NCI-H2107 (cell line): ENCODE measurements around the gene AIF1.

ENCODE experiments used
- DNase-seq: peaks from one replicate; lab custom pipeline; 2025; lab: John Stamatoyannopoulos, UW

AIF1 gene

DNA sequence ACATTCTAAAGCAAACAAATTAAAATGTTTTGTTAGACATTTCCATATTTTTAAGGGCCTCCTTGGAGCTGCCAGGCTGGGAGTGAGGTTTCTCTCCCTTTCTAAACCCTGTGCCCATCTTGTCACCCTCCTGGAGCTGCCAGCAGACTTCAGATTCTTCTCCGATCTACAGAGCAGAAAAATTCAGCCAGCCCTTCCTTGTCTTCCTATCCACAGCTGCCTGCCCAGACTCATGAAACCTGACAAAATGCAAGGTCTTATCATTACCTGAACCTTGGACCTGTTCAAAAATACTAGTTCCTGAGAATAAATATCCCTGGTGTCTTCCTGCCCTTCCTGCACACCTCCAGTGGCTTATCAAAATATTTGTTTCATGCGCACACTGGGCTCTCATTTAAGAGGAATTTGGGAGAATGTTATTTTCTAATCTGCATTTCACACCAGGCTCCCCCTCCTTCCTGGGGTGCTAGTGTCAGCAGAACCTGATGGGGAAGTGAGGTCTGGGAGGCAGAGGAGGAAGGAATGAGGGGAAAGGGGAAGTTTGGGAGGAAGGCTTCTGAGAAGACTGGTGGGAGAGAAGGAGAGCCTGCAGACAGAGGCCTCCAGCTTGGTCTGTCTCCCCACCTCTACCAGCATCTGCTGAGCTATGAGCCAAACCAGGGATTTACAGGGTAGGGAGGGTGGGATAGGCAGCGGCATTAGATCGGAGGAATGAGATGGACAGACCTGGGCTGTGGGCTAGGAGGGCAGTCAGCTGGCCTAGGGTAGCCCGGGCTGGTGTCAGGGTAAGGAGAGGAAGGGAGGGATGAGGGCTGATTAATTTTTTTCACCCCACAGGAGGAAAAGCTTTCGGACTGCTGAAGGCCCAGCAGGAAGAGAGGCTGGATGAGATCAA lies at the start of gene AIF1:
TSS of gene AIF1 (plus strand) at position 551 of the 895 bp plus-strand sequence. CDS start at position 647, 96 bp downstream.
- no peak for DNase-seq

DNA sequence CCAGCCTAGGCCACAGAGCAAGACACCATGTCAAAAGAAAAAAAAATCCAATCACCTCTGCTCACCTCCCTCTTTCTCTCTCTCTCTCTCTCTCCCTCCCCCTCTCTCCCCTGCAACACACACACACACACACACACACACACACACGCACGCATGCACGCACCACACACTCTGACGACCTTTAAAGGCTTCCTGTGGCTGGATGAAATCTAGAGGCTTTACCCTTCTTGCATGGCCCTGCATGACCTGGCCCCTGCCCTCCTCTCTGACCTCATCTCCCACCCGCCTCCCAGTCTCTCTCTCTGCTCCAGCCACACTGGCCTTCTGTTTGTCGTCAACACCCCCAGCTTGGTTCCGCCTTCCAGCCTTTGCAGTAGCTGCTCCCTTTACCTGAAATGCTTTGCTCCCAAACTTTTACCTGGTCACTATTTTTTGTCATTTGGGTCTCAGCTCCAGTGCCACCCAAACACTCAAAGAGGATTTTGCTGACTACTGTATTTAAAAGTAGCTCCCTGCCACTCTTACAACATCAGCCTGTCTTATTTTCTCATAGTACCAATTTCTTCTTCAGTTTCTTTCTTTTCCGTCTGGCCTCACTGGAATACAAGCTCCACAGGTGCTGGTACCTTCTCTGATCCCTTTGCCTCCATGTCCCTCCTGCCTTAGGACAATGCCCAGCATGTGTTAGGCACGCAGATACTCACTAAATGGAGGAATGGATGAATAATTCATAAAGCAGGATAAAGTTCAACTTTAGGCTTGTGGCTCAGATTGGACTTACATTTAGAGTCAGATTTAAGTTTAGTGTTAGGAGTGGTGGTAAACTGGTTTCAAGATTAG lies 47.3 kb upstream of the AIF1 start:
- DNase-seq, result no peak

DNA sequence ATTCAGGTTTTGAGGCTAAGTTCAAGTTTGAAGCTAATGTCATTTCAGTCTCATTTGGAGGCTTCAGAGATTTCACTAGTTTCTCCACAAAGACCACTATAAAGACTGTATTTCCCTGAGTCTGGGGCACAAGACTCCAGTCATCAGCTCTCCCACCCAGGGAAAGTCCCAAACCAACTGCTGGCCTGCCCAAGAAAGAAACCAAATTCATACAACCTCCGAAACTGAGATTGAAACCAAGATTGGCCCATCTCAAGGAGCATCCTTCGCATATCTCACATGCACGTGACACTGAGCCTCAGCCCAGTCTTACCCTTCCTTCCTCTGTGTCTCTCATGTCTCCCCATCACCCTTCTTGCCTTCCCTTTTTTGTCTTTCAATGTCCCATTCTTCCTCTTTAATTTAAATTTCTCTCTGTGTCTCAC lies 46.5 kb upstream of the AIF1 start:
- no peak for DNase-seq

DNA sequence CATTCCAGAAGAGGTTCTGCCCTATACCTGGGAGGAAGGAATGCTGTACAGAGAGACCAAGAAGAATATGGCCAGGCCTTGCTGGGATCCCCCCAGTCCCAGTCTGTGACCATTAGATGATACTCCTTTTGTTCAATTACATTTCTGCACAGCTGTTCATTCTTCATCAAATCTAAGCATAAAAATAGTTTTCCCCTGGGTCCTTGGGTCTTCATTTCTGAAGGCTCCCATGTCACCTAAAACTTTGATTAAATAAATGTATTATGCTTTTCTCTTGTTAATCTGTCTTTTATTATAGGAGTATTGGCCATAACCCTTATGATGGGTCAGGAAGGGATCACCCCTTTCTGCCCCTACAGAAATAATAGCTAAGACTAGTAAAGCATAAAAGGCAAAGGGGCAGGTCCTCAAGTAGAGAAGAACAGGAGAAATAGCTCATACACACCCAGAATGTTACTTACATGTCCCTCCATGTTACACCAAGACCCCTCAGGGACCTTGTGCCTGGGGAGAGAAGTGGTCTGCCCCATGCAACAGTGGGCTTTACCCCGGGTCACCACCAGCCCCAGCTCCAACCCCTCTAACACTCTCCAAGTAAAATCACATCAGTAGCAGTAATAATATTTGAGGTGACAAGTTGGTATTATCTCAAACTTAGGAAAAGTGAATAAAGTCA lies 45.0 kb upstream of the AIF1 start:
- DNase-seq, result no peak

DNA sequence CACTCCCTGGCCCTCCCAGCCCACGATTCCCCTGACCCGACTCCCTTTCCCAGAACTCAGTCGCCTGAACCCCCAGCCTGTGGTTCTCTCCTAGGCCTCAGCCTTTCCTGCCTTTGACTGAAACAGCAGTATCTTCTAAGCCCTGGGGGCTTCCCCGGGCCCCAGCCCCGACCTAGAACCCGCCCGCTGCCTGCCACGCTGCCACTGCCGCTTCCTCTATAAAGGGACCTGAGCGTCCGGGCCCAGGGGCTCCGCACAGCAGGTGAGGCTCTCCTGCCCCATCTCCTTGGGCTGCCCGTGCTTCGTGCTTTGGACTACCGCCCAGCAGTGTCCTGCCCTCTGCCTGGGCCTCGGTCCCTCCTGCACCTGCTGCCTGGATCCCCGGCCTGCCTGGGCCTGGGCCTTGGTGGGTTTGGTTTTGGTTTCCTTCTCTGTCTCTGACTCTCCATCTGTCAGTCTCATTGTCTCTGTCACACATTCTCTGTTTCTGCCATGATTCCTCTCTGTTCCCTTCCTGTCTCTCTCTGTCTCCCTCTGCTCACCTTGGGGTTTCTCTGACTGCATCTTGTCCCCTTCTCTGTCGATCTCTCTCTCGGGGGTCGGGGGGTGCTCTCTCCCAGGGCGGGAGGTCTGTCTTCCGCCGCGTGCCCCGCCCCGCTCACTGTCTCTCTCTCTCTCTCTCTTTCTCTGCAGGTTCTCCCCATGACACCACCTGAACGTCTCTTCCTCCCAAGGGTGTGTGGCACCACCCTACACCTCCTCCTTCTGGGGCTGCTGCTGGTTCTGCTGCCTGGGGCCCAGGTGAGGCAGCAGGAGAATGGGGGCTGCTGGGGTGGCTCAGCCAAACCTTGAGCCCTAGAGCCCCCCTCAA lies 42.8 kb upstream of the AIF1 start, which contains the start of gene LTA:
TSS of gene LTA (plus strand) at position 249 of the 871 bp plus-strand sequence. CDS start at position 703, 454 bp downstream.
- no peak for DNase-seq

DNA sequence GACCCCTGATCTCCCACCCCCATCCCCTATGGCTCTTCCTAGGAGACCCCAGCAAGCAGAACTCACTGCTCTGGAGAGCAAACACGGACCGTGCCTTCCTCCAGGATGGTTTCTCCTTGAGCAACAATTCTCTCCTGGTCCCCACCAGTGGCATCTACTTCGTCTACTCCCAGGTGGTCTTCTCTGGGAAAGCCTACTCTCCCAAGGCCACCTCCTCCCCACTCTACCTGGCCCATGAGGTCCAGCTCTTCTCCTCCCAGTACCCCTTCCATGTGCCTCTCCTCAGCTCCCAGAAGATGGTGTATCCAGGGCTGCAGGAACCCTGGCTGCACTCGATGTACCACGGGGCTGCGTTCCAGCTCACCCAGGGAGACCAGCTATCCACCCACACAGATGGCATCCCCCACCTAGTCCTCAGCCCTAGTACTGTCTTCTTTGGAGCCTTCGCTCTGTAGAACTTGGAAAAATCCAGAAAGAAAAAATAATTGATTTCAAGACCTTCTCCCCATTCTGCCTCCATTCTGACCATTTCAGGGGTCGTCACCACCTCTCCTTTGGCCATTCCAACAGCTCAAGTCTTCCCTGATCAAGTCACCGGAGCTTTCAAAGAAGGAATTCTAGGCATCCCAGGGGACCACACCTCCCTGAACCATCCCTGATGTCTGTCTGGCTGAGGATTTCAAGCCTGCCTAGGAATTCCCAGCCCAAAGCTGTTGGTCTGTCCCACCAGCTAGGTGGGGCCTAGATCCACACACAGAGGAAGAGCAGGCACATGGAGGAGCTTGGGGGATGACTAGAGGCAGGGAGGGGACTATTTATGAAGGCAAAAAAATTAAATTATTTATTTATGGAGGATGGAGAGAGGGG lies 41.6 kb upstream of the AIF1 start:
- DNase-seq, result no peak

DNA sequence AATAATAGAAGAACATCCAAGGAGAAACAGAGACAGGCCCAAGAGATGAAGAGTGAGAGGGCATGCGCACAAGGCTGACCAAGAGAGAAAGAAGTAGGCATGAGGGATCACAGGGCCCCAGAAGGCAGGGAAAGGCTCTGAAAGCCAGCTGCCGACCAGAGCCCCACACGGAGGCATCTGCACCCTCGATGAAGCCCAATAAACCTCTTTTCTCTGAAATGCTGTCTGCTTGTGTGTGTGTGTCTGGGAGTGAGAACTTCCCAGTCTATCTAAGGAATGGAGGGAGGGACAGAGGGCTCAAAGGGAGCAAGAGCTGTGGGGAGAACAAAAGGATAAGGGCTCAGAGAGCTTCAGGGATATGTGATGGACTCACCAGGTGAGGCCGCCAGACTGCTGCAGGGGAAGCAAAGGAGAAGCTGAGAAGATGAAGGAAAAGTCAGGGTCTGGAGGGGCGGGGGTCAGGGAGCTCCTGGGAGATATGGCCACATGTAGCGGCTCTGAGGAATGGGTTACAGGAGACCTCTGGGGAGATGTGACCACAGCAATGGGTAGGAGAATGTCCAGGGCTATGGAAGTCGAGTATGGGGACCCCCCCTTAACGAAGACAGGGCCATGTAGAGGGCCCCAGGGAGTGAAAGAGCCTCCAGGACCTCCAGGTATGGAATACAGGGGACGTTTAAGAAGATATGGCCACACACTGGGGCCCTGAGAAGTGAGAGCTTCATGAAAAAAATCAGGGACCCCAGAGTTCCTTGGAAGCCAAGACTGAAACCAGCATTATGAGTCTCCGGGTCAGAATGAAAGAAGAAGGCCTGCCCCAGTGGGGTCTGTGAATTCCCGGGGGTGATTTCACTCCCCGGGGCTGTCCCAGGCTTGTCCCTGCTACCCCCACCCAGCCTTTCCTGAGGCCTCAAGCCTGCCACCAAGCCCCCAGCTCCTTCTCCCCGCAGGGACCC lies 40.6 kb upstream of the AIF1 start:
- no peak for DNase-seq

DNA sequence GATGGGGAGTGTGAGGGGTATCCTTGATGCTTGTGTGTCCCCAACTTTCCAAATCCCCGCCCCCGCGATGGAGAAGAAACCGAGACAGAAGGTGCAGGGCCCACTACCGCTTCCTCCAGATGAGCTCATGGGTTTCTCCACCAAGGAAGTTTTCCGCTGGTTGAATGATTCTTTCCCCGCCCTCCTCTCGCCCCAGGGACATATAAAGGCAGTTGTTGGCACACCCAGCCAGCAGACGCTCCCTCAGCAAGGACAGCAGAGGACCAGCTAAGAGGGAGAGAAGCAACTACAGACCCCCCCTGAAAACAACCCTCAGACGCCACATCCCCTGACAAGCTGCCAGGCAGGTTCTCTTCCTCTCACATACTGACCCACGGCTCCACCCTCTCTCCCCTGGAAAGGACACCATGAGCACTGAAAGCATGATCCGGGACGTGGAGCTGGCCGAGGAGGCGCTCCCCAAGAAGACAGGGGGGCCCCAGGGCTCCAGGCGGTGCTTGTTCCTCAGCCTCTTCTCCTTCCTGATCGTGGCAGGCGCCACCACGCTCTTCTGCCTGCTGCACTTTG lies 39.6 kb upstream of the AIF1 start, which contains the start of gene TNF:
TSS of gene TNF (plus strand) at position 231 of the 567 bp plus-strand sequence. CDS start at position 408, 177 bp downstream.
- DNase-seq, result no peak

DNA sequence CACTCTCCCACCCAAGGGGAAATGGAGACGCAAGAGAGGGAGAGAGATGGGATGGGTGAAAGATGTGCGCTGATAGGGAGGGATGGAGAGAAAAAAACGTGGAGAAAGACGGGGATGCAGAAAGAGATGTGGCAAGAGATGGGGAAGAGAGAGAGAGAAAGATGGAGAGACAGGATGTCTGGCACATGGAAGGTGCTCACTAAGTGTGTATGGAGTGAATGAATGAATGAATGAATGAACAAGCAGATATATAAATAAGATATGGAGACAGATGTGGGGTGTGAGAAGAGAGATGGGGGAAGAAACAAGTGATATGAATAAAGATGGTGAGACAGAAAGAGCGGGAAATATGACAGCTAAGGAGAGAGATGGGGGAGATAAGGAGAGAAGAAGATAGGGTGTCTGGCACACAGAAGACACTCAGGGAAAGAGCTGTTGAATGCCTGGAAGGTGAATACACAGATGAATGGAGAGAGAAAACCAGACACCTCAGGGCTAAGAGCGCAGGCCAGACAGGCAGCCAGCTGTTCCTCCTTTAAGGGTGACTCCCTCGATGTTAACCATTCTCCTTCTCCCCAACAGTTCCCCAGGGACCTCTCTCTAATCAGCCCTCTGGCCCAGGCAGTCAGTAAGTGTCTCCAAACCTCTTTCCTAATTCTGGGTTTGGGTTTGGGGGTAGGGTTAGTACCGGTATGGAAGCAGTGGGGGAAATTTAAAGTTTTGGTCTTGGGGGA lies 38.9 kb upstream of the AIF1 start:
- DNase-seq, result no peak

DNA sequence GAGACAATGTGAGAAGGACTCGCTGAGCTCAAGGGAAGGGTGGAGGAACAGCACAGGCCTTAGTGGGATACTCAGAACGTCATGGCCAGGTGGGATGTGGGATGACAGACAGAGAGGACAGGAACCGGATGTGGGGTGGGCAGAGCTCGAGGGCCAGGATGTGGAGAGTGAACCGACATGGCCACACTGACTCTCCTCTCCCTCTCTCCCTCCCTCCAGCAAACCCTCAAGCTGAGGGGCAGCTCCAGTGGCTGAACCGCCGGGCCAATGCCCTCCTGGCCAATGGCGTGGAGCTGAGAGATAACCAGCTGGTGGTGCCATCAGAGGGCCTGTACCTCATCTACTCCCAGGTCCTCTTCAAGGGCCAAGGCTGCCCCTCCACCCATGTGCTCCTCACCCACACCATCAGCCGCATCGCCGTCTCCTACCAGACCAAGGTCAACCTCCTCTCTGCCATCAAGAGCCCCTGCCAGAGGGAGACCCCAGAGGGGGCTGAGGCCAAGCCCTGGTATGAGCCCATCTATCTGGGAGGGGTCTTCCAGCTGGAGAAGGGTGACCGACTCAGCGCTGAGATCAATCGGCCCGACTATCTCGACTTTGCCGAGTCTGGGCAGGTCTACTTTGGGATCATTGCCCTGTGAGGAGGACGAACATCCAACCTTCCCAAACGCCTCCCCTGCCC lies 38.0 kb upstream of the AIF1 start:
- no peak for DNase-seq

DNA sequence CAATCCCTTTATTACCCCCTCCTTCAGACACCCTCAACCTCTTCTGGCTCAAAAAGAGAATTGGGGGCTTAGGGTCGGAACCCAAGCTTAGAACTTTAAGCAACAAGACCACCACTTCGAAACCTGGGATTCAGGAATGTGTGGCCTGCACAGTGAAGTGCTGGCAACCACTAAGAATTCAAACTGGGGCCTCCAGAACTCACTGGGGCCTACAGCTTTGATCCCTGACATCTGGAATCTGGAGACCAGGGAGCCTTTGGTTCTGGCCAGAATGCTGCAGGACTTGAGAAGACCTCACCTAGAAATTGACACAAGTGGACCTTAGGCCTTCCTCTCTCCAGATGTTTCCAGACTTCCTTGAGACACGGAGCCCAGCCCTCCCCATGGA lies 37.5 kb upstream of the AIF1 start:
- DNase-seq, result no peak

DNA sequence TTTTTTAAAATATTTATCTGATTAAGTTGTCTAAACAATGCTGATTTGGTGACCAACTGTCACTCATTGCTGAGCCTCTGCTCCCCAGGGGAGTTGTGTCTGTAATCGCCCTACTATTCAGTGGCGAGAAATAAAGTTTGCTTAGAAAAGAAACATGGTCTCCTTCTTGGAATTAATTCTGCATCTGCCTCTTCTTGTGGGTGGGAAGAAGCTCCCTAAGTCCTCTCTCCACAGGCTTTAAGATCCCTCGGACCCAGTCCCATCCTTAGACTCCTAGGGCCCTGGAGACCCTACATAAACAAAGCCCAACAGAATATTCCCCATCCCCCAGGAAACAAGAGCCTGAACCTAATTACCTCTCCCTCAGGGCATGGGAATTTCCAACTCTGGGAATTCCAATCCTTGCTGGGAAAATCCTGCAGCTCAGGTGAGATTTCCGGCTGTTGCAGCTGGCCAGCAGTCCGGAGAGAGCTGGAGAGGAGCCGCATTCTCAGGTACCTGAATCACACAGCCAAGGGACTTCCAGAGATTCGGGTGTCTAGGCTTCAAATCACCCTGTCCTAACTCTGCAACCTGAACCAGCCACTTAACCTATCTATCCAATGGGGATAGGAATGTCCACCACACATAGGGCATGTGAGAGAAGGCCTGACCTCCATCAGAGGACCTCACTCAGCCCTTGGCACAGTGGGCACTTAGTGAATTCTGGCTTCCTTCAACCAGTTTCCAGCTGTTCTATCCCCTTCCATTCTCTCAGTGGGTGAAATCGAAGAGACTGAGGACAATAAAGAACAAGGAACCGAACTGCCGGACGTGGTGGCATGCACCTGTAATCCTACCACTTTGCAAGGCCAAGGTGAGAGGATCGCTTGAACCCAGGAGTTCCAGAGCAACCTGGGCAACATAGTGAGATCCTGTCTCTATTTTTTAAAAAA lies 36.6 kb upstream of the AIF1 start:
- no peak for DNase-seq

DNA sequence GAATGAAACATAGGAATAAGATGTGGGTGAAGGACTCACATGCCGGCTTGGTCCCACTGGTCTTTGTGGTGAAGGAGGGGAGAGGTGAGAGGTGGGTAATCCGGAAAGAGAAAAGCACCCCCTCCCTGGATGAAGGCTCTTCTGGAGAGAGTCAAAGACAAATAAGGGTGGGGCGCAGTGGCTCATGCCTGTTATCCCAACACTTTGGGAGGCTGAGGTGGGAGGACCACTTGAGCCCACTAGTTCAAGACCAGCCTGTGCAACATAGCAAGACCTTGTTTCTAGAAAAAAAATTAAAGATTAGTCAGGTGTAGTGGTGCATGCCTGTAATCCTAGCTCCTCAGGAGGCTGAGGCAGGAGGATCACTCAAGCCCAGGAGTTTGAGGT lies 35.9 kb upstream of the AIF1 start:
- DNase-seq, result no peak

DNA sequence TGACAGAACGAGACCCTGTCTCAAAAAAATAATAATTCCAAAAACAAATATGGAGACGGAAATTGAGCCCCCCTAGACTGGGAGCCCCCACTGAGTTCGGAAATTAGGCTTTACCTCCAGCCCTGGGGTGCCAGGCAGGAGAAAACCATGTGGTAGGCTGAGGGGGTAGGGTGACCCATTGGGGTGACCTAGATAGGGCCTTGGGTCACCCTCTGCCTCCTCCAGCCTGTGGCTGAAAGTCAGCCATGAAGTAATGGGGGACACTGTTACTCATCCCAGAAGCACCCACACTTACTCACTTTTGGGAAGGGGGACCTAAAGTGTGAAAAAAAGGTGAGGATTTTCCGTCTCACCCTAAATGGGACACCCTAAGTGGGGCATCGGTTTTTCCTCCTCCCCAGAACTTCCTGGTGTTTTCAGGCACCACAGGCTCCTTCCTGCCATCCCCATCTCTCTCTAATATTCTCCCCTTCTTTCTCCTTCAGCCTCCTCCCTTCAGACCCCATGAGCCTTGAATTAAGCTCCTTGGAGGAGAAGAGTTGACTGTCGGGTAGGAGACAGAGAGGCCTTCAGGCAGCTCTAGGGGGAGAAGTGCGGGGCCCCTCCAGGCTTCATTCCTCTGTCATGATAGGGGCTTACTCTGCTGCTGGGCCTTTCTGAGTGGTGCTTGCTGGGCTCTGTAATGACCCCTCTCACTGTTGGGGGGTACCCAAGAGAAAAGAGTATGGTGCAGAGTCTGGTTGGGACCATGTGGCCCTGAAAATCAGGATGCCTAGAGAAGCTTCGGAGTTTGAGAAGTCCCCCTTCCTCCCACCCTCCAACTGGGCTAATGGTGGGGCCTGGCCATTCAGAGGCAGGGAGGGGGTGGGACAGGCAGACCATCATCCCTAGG lies 35.2 kb upstream of the AIF1 start:
- DNase-seq, result no peak

DNA sequence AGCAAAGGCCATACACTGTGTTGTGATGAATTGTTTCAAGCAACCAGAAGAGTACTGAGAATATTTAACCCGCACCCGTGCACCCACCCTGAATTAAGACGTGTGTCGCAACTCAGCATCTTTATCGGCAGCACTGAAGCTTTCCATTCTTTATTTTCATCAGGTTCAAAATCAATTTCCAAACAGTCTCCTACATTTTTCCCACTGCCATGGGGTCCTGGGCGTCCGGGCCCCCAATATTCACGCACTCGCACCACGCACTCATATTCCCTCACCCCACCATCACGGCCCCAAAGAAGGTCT lies 34.6 kb upstream of the AIF1 start:
- no peak for DNase-seq
